ENCODE results near the gene ZNF782. TPM values are rescaled to one million over a fixed set of nuclear protein-coding genes. Genes with fewer than 3 reads are reported as not detected.
"Not testable (repeated sequence)": the region's sequence is repeated elsewhere in the genome, so short reads cannot be mapped to it uniquely, and the experiment has no call there.

ZNF782 gene
- total RNA-seq, 1 experiment from 2014 or later = 9.3 TPM

- H3K9me3 ChIP-seq (replicated peaks); H3K27me3 ChIP-seq; H3K27ac ChIP-seq; DNase-seq; H3K4me1 ChIP-seq; H3K4me3 ChIP-seq; H3K36me3 ChIP-seq: not testable (repeated sequence)
These were observed 10.9 kb upstream of the ZNF782 start for GRCh38 chr9:96865240-96865639.

GRCh38 chr9:96859461-96860198, 5.3 kb upstream of the ZNF782 start:
- H3K27me3 ChIP-seq = no peaks in the 10 kb centered on the region
- H3K4me1 ChIP-seq = peaks cover 21% of the 10 kb centered on the region; the same call in 1 of the 2 replicates
- no peaks in the 10 kb centered on the region for H3K36me3 ChIP-seq
- peak; percentile 70 to 84 for DNase-seq
- H3K9me3 ChIP-seq (replicated peaks) = no peaks in the 10 kb centered on the region
- H3K27ac ChIP-seq = no peak overlapping the region
- H3K4me3 ChIP-seq = no peak overlapping the region

DNA sequence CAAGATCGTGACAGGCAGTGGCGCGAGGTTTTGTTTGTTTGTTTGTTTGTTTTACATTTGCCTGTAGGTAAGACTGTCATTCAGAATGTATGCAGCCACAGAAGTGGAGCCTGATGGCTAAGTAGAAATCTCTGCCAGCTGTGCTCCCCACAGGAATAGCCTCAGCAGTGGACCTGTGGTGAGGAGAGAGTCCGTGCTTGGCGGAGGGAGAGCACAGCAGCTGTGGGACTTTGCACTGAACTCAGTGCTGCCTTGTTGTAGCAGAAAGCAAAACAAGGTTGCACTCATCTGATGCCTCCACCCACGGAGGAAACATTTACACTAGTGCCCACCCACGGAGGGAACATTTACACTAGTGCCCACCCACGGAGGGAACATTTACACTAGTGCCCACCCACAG, 4.4 kb upstream of the ZNF782 start:
- DNase-seq = peak in 1 of 2 experiments; percentile 53
- Histone ChIP-seq H3K27me3 (no peaks in the 10 kb centered on the region), H3K4me1 (peaks cover 21% of the 10 kb centered on the region; the same call in 1 of the 2 replicates), H3K27ac (no peak overlapping the region), H3K4me3 (no peak overlapping the region), H3K9me3 (replicated peaks) (no peaks in the 10 kb centered on the region), H3K36me3 (no peaks in the 10 kb centered on the region)

DNA sequence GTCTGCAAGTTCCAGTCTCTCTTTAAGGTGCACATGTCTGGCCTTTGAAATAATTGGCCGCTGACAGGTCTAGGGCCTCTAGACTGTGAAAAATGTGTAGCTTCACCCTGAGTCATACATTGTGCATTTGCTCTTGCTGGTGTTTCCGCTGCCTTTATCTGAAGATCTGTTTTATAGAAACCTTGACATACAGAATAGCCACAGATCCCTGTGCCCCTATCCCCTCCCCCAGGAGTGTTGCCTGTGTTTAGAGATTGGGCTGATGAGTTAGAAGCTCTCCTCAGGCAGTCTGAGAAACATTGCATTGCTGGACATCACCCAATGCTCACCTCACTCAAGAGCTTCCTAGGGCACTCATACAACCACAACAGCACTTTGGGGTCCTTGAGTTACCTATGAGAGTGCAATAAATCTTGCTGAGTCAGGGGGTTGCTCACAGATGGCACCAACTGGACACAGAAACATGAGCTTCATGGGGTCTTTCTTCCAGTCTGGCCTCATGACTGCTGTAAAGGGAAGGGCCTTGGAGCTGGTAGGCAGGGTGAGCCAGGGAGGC, 3.8 kb upstream of the ZNF782 start:
- peaks cover 21% of the 10 kb centered on the region; the same call in 1 of the 2 replicates for H3K4me1 ChIP-seq
- no peaks in the 10 kb centered on the region for H3K9me3 ChIP-seq (replicated peaks)
- no peaks in the 10 kb centered on the region for H3K36me3 ChIP-seq
- DNase-seq = peak in 1 of 2 experiments; percentile 23
- H3K27ac ChIP-seq = no peak overlapping the region
- H3K27me3 ChIP-seq = no peaks in the 10 kb centered on the region
- H3K4me3 ChIP-seq = no peak overlapping the region

DNA sequence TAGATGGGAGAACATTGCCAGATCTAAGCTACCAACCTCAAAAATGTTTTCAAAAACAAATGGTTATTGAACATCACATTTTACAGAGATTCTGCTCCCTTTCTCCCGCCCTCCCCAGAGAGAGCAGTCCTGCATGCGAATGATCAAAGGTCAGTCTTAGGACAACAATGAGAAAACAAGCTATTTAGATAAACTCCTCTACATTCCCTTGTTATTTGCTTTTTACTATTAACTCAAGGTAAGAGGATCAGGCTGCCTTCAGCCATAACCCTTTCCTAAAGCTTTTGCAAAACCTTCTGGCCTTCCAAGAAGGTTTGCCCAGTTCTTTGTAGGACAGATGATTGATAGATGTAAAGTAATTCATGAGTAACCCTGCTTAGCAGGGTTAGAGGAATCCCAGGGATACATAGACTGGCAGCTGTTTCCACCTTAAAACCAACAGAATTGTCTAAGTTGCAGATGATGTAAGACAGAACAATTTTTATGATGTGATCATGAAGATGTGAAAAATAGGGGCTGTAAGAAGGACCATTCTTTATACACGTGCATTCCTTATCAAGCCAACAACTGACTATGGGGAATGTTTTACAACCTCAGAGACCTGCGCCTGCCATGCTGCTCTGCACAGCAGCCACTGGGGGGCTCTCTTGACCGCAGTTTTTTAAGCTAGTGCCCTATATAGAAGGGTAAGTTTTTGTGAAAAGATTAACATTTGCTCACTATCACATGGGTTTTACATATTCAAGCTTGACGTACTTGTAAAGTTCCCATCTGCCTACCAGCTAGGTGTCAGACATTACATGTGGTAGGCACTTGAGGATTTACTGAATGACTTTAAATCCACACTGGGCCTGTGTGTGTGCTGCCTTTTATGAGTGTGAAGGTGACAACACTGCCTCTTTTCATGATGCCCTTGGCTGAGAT, 2.3 kb upstream of the ZNF782 start:
- Histone ChIP-seq H3K27me3 (no peaks in the 10 kb centered on the region), H3K4me1 (peaks cover 21% of the 10 kb centered on the region; the same call in 1 of the 2 replicates), H3K36me3 (no peaks in the 10 kb centered on the region), H3K4me3 (no peak overlapping the region), H3K9me3 (replicated peaks) (no peaks in the 10 kb centered on the region), H3K27ac (no peak overlapping the region)
- peak; percentile 73 to 87 for DNase-seq

GRCh38 chr9:96854651-96855273, 448 bp upstream of the ZNF782 start:
- DNase-seq = no peak
- no peaks in the 10 kb centered on the region for H3K27me3 ChIP-seq
- H3K4me1 ChIP-seq = peaks cover 17% of the 10 kb centered on the region; the same call in 1 of the 2 replicates
- H3K9me3 ChIP-seq (replicated peaks) = no peaks in the 10 kb centered on the region
- H3K27ac ChIP-seq = peak overlapping the region; percentile 42
- H3K4me3 ChIP-seq = peak overlapping the region; percentile 85
- H3K36me3 ChIP-seq = peaks cover 3% of the 10 kb centered on the region; the same call in 1 of the 2 replicates

- H3K36me3 ChIP-seq = peaks cover 3% of the 10 kb centered on the region; the same call in 1 of the 2 replicates
- DNase-seq = no peak
- no peaks in the 10 kb centered on the region; the same call in 1 of the 2 replicates for H3K9me3 ChIP-seq (replicated peaks)
- 0 out of 2 replicates have a peak, but pooled peaks cover under 1% of the 10 kb centered on the region for H3K4me1 ChIP-seq
- no peak overlapping the region for H3K27ac ChIP-seq
- H3K4me3 ChIP-seq = no peak overlapping the region
- no peaks in the 10 kb centered on the region for H3K27me3 ChIP-seq
These were observed 1.6 kb downstream of the ZNF782 start for GRCh38 chr9:96852676-96853075.

GRCh38 chr9:96844040-96844439, 10.3 kb downstream of the ZNF782 start:
- no peak overlapping the region for H3K4me3 ChIP-seq
- H3K36me3 ChIP-seq = peaks cover 19% of the 10 kb centered on the region; the same call in 1 of the 2 replicates
- H3K4me1 ChIP-seq = no peaks in the 10 kb centered on the region
- DNase-seq = no peak
- H3K27ac ChIP-seq = no peak overlapping the region
- no peaks in the 10 kb centered on the region for H3K27me3 ChIP-seq
- H3K9me3 ChIP-seq (replicated peaks) = peaks cover 20% of the 10 kb centered on the region

GRCh38 chr9:96818533-96818932, 35.8 kb downstream of the ZNF782 start:
- Histone ChIP-seq H3K4me3 (no peak overlapping the region), H3K9me3 (replicated peaks) (peaks cover 55% of the 10 kb centered on the region), H3K4me1 (no peaks in the 10 kb centered on the region), H3K27ac (no peak overlapping the region), H3K36me3 (peaks cover 48% of the 10 kb centered on the region), H3K27me3 (no peaks in the 10 kb centered on the region)
- peak in 1 of 2 experiments; percentile 20 for DNase-seq

DNA sequence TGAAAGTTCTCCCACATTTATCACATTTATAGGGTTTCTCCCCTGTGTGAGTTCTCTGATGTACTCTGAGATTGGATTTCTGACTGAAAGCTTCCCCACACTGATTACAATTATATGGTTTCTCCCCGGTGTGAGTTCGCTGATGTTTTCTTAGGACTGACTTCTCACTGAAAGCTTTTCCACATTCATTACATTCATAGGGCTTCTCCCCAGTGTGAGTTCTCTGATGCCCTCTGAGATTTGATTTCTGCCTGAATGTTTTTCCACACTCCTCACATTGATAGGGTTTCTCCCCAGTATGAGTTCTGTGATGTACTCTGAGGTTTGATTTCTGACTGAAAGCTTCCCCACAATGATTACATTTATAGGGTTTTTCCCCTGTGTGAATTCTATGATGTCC, 36.3 kb downstream of the ZNF782 start:
- Histone ChIP-seq H3K36me3 (peaks cover 42% of the 10 kb centered on the region), H3K4me3 (no peak overlapping the region), H3K9me3 (replicated peaks) (peaks cover 51% of the 10 kb centered on the region), H3K27me3 (no peaks in the 10 kb centered on the region), H3K4me1 (no peaks in the 10 kb centered on the region), H3K27ac (no peak overlapping the region)
- DNase-seq = no peak

GRCh38 chr9:96813607-96814006, 40.7 kb downstream of the ZNF782 start:
- H3K4me1 ChIP-seq = no peaks in the 10 kb centered on the region
- H3K4me3 ChIP-seq = no peak overlapping the region
- no peaks in the 10 kb centered on the region for H3K27me3 ChIP-seq
- peaks cover 23% of the 10 kb centered on the region for H3K9me3 ChIP-seq (replicated peaks)
- no peak for DNase-seq
- H3K27ac ChIP-seq = no peak overlapping the region
- peaks cover 9% of the 10 kb centered on the region; the same call in 1 of the 2 replicates for H3K36me3 ChIP-seq

- not testable (repeated sequence) for H3K27me3 ChIP-seq, H3K36me3 ChIP-seq, H3K4me1 ChIP-seq, H3K4me3 ChIP-seq, H3K27ac ChIP-seq, DNase-seq
- H3K9me3 ChIP-seq (replicated peaks) = peaks cover 23% of the 10 kb centered on the region
These were observed 55.4 kb downstream of the ZNF782 start for GRCh38 chr9:96798959-96799358.

- no peaks in the 10 kb centered on the region; the same call in 1 of the 2 replicates for H3K9me3 ChIP-seq (replicated peaks)
- no peaks in the 10 kb centered on the region for H3K4me1 ChIP-seq
- no peak overlapping the region for H3K4me3 ChIP-seq
- no peak overlapping the region for H3K27ac ChIP-seq
- no peak for DNase-seq
- no peaks in the 10 kb centered on the region for H3K27me3 ChIP-seq
- H3K36me3 ChIP-seq = no peaks in the 10 kb centered on the region; the same call in 1 of the 2 replicates
These were observed 70.3 kb downstream of the ZNF782 start for GRCh38 chr9:96784021-96784420.

- Histone ChIP-seq H3K4me1 (no peaks in the 10 kb centered on the region), H3K27me3 (no peaks in the 10 kb centered on the region), H3K4me3 (no peak overlapping the region), H3K9me3 (replicated peaks) (no peaks in the 10 kb centered on the region), H3K36me3 (no peaks in the 10 kb centered on the region; the same call in 1 of the 2 replicates), H3K27ac (no peak overlapping the region)
- DNase-seq = no peak
These were observed 72.1 kb downstream of the ZNF782 start for GRCh38 chr9:96782235-96782634.

Measured in SJCRH30 (cell line).